Loucy (cell line): ENCODE measurements around the gene TLN1.

Source experiments
- H2AFZ ChIP-seq: fragments of 200-600 bp; sonication (generic); 2 replicates; pipeline ENCODE4 v1.6.0; 2016; ENCODE audit warnings: antibody characterized with exemption, mild to moderate bottlenecking, low read length, moderate library complexity
- H3F3A ChIP-seq: fragments of 200-600 bp; 2 replicates; pipeline ENCODE4 v1.6.0; 2016; ENCODE audit warnings: antibody characterized with exemption, low read depth, mild to moderate bottlenecking
- H3K27me3 ChIP-seq: fragments of 200-600 bp; sonication (generic); 2 replicates; pipeline ENCODE4 v1.6.1; 2014; ENCODE audit warnings: low read length, mild to moderate bottlenecking; ENCODE audit not compliant: insufficient read depth, poor library complexity, severe bottlenecking
- H3K36me3 ChIP-seq: fragments of 200-600 bp; sonication (generic); 2 replicates; pipeline ENCODE4 v1.6.1; 2016; ENCODE audit warnings: low read length; ENCODE audit not compliant: insufficient read depth
- H3K4me1 ChIP-seq: fragments of 200-600 bp; sonication (generic); 2 replicates; pipeline ENCODE4 v1.5.1; 2014; ENCODE audit warnings: low read length, mild to moderate bottlenecking; ENCODE audit not compliant: insufficient read depth, poor library complexity, severe bottlenecking
- H3K4me2 ChIP-seq: fragments of 200-600 bp; sonication (generic); 2 replicates; pipeline ENCODE4 v1.6.0; 2014; ENCODE audit warnings: antibody characterized with exemption, low read length, low read depth, mild to moderate bottlenecking; ENCODE audit not compliant: poor library complexity, severe bottlenecking
- H3K4me3 ChIP-seq: fragments of 200-600 bp; sonication (generic); 2 replicates; pipeline ENCODE4 v1.5.1; 2014; ENCODE audit warnings: low read length, mild to moderate bottlenecking, mixed read lengths; ENCODE audit not compliant: poor library complexity, severe bottlenecking
- H3K79me2 ChIP-seq: fragments of 200-600 bp; sonication (generic); 2 replicates; pipeline ENCODE4 v1.6.1; 2014; ENCODE audit warnings: low read length; ENCODE audit not compliant: insufficient read depth
- H3K9ac ChIP-seq: fragments of 200-600 bp; sonication (generic); 2 replicates; pipeline ENCODE4 v1.6.0; 2014; ENCODE audit warnings: mild to moderate bottlenecking, low read depth, low read length, moderate library complexity; ENCODE audit not compliant: poor library complexity, severe bottlenecking
- H3K9me2 ChIP-seq: fragments of 200-600 bp; sonication (generic); replicated peaks from 2 replicates; pipeline ENCODE4 v1.6.1; 2016; ENCODE audit warnings: low read depth, low read length, mixed read lengths
- H3K9me3 ChIP-seq: fragments of 200-600 bp; sonication (generic); 2 replicates; pipeline ENCODE4 v1.6.1; 2014; ENCODE audit warnings: mild to moderate bottlenecking, antibody characterized with exemption, low read length, low read depth; ENCODE audit not compliant: insufficient read depth
- H4K20me1 ChIP-seq: fragments of 200-600 bp; sonication (generic); 2 replicates; pipeline ENCODE4 v1.6.0; 2014; ENCODE audit warnings: antibody characterized with exemption, low read length, mild to moderate bottlenecking; ENCODE audit not compliant: insufficient read depth, poor library complexity, severe bottlenecking
- EZH2phosphoT487 ChIP-seq: fragments of 200-600 bp; IDR thresholded peaks from 2 replicates; pipeline ENCODE4 v1.6.1; 2018; ENCODE audit warnings: antibody characterized with exemption, mild to moderate bottlenecking, moderate library complexity, borderline replicate concordance
- TF ChIP-seq, protein P1 (sequence below): fragments of 200-600 bp; sonication (generic); conservative IDR thresholded peaks from 2 replicates; pipeline ENCODE4 v1.5.1; 2014; ENCODE audit warnings: mild to moderate bottlenecking, antibody characterized with exemption, low read length

TLN1 gene

DNA sequence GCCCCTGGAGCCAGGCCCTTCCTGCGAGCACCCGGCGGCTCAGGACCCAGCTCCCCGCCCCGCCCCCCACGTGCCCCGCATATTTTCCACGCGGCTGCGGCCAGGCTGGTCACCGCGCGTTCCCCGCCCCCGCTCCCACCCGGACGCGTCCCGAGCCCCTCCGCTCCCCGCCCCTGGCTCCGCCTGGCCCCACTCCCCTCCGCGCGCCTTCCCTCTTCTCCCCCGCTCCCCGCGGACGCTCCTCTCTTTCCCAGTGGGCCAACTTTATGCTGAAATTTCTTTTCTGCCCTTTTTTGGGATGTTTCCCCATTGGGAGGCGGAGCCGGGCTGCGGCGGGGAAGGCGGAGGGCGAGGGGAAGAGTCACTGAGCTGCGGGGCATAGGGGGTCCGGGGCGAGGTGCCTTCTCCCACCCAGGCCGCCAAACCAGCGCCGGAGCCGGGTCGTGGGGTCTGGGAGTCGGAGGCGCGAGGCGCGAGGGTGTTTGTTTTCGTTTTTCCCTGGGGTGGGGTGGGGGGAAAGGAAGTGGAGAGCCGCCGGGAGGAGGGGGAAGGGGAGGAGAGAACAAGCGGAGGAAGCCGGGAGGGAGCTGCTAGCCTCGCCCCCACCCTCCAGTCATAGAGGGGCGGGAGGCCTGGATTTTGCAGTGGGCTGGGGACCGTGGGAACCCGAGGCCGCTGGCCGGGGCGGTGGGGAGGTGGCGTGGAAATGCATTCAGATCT is 41.2 kb downstream of the TLN1 start:
- peak overlapping the region; percentile 91 for H3K9ac ChIP-seq
- H3K4me1 ChIP-seq: peaks cover 8% of the 10 kb centered on the region

DNA sequence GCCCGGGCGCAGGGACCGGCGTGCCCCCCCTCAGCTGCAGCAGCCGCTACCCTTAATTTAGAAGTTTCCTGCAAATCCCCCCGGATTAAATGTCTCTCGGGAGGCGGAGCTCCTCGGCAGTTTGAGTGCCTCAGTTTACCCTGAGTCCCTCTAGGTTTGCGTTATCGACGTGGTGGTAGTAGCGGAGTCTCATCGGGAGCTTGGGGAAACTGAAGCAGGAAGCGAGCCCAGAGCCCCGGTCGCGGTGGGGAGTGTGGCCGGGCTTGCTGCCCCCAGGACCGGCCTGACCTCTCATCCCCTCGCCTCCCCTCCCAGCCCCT is 41.7 kb downstream of the TLN1 start:
- no peaks in the 10 kb centered on the region for H4K20me1 ChIP-seq
- H3K36me3 ChIP-seq: no peaks in the 10 kb centered on the region
- H2AFZ ChIP-seq: peak overlapping the region; percentile 98; the same call in 1 of the 2 replicates
- peak overlapping the region; percentile 63 for H3K4me2 ChIP-seq
- peaks cover 8% of the 10 kb centered on the region for H3K4me1 ChIP-seq
- H3K79me2 ChIP-seq: no peaks in the 10 kb centered on the region
- no peaks in the 10 kb centered on the region for H3F3A ChIP-seq
- H3K27me3 ChIP-seq: no peaks in the 10 kb centered on the region
- no peak for TF ChIP-seq EZH2phosphoT487
- TF ChIP-seq, protein P1, sequence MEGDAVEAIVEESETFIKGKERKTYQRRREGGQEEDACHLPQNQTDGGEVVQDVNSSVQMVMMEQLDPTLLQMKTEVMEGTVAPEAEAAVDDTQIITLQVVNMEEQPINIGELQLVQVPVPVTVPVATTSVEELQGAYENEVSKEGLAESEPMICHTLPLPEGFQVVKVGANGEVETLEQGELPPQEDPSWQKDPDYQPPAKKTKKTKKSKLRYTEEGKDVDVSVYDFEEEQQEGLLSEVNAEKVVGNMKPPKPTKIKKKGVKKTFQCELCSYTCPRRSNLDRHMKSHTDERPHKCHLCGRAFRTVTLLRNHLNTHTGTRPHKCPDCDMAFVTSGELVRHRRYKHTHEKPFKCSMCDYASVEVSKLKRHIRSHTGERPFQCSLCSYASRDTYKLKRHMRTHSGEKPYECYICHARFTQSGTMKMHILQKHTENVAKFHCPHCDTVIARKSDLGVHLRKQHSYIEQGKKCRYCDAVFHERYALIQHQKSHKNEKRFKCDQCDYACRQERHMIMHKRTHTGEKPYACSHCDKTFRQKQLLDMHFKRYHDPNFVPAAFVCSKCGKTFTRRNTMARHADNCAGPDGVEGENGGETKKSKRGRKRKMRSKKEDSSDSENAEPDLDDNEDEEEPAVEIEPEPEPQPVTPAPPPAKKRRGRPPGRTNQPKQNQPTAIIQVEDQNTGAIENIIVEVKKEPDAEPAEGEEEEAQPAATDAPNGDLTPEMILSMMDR: no peak
- peak overlapping the region; percentile 91 for H3K9ac ChIP-seq
- H3K4me3 ChIP-seq: peak overlapping the region; percentile 88
- no peaks in the 10 kb centered on the region for H3K9me3 ChIP-seq
- no peaks in the 10 kb centered on the region for H3K9me2 ChIP-seq

More for the DNA sequence above, 41.2 kb downstream of the TLN1 start:
- Histone ChIP-seq H3K36me3 (peaks cover 1% of the 10 kb centered on the region; the same call in 1 of the 2 replicates), H3K4me3 (peak overlapping the region; percentile 88), H4K20me1 (no peaks in the 10 kb centered on the region), H3F3A (no peaks in the 10 kb centered on the region), H3K9me2 (no peaks in the 10 kb centered on the region), H3K9me3 (no peaks in the 10 kb centered on the region), H2AFZ (peak overlapping the region; percentile 98), H3K4me2 (peak overlapping the region; percentile 63), H3K27me3 (no peaks in the 10 kb centered on the region), H3K79me2 (no peaks in the 10 kb centered on the region)
- TF ChIP-seq, protein P1: no peak
- no peak for TF ChIP-seq EZH2phosphoT487

DNA sequence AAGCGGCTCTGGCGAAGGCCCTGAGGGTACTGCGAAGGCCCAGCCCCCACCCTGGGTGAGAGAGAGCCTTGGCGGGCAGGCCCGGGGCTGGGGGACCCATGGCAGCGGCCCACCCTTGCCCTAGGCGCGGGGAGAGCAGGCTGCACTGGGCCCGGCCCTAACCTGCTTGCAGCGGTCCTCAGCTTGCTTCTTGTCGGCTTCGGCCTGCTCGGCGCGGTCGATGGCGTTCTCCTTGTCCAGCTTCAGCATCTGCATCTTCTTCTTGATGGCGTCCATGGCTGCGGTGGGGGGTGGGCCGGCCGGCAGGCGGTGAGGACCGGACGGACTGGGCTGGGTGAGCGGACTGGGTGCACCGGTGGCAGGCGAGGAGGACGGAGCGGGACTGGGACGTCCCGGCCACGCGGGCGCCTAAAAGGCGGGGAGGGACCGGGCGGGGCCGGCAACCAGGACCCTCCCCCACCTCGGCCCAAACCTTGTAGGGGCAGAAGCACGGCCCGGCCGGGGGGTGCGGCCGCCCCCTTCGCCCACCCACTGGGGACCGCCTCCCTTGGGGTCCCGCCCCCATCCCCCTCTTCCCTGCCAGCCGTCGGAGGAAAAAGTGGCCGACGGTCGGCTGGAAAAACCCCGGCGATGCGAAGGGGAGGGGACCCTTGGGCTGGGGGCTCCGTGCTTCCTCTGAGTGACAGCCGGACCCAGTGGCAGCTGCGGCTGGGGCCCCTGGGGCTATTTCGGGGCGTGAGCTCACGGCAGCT is 42.3 kb downstream of the TLN1 start, which contains the start of gene TPM2:
TSS of gene TPM2 (minus strand) at position 384 of the 752 bp plus-strand sequence. CDS start at position 276, 108 bp downstream.
- Histone ChIP-seq H3K27me3 (no peaks in the 10 kb centered on the region), H3K36me3 (no peaks in the 10 kb centered on the region), H3K4me2 (peak within 1 kb of the TSS; percentile 63), H3K9me2 (no peaks in the 10 kb centered on the region), H2AFZ (peak within 1 kb of the TSS; percentile 98), H3K9me3 (no peaks in the 10 kb centered on the region), H3K4me3 (peak within 1 kb of the TSS; percentile 88), H4K20me1 (no peaks in the 10 kb centered on the region), H3K79me2 (no peaks in the 10 kb centered on the region), H3K9ac (peak within 1 kb of the TSS; percentile 91), H3K4me1 (peaks cover 8% of the 10 kb centered on the region), H3F3A (no peaks in the 10 kb centered on the region)
- TF ChIP-seq, protein P1: no peak
- no peak for TF ChIP-seq EZH2phosphoT487
